NCI-H748 (cell line): Measurements from ENCODE around the gene OPHN1.
"Not testable (repeated sequence)": the region's sequence is repeated elsewhere in the genome, so short reads cannot be mapped to it uniquely, and the experiment has no call there.

Source experiments
- DNase-seq: peaks from one replicate; lab custom pipeline; 2025; ENCODE audit not compliant: unreplicated experiment; lab: John Stamatoyannopoulos, UW

OPHN1 gene

GRCh38 chrX:68083510-68083909, 349.8 kb downstream of the OPHN1 start:
- DNase-seq = no peak

GRCh38 chrX:68079961-68080360, 353.3 kb downstream of the OPHN1 start:
- DNase-seq = no peak

- not testable (repeated sequence) for DNase-seq
Measured at GRCh38 chrX:68078801-68079200, 354.5 kb downstream of the OPHN1 start.

- no peak for DNase-seq
Measured at GRCh38 chrX:68077378-68077777, 355.9 kb downstream of the OPHN1 start.

- no peak for DNase-seq
Measured at GRCh38 chrX:68072041-68072440, 361.3 kb downstream of the OPHN1 start.

GRCh38 chrX:68070119-68070518, 363.2 kb downstream of the OPHN1 start:
- DNase-seq = not testable (repeated sequence)

GRCh38 chrX:68061206-68061535, 372.1 kb downstream of the OPHN1 start:
- no peak for DNase-seq

- DNase-seq = no peak
Measured at GRCh38 chrX:68060506-68061205, 372.6 kb downstream of the OPHN1 start.

GRCh38 chrX:68059469-68059868, 373.8 kb downstream of the OPHN1 start:
- DNase-seq = no peak

- no peak for DNase-seq
Measured at GRCh38 chrX:68049466-68049865, 383.8 kb downstream of the OPHN1 start.

GRCh38 chrX:68048774-68049173, 384.5 kb downstream of the OPHN1 start:
- DNase-seq = no peak

- no peak for DNase-seq
Measured at GRCh38 chrX:68045008-68045577, 388.2 kb downstream of the OPHN1 start.

GRCh38 chrX:68043713-68044438, 389.4 kb downstream of the OPHN1 start:
- DNase-seq = no peak

- DNase-seq = no peak
Measured at GRCh38 chrX:68041110-68041509, 392.2 kb downstream of the OPHN1 start.

- no peak for DNase-seq
Measured at GRCh38 chrX:68018248-68019203, 414.8 kb downstream of the OPHN1 start.

GRCh38 chrX:67998540-67998939, 434.8 kb downstream of the OPHN1 start:
- DNase-seq = no peak
